Measurements from ENCODE around the gene ANO6.
A peak's percentile ranks its signal among the peaks of the same experiment; 100 is the strongest.

The ANO6 gene

DNA sequence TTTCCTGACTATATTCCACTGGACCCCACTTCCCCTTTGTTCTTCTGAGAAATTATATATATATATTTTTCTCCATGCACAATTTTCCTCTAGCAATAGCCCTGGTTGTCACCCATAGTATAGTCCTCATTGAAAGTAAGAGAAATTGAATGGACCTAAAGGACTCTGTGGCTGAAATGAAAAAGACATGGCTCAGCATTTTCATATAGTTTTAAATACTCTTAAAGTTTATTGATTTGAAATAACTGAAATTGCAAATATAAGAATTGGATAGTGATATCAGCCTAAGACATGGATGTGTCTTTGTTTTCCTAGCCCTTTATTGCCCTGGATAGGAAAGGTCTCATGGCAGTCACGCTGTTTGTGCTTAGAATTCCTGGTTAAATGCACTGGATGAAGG, 113.8 kb downstream of the ANO6 start:
- no peak for TF ChIP-seq CTCF (IDR thresholded peaks at IDR 0.05; ENCODE audit: low read depth, low read length, missing control alignments)
- no peak for DNase-seq (ENCODE audit: extremely low read depth, low read depth)
- no peak overlapping the region for H3K4me3 ChIP-seq (replicated peaks; ENCODE audit: low read depth, low read length)

DNA sequence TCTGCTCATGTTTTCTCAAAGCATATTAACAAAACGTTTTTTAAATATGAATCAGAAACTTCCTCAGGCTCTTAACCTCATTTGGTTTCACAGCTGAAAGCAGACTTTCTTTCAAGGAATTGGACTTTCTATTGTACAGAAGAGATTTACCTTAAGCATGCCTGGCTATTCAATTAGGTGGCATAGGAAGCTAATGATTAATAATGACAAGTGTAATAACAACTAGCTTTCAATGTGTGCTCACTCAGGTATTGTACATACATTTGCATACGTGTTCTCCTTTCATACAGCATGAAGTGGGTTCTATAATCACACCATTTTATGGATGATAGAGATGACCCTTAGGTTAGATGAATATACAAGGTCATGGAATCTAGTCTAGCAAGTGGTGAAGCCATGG, 115.7 kb downstream of the ANO6 start:
- DNase-seq (ENCODE audit: extremely low read depth, low read depth): no peak
- no peak overlapping the region for H3K4me3 ChIP-seq (replicated peaks; ENCODE audit: low read depth, low read length)
- no peak for TF ChIP-seq CTCF (IDR thresholded peaks at IDR 0.05; ENCODE audit: low read depth, low read length, missing control alignments)

GRCh38 chr12:45334396-45334795, 118.5 kb downstream of the ANO6 start:
- no peak for DNase-seq (ENCODE audit: extremely low read depth, low read depth)
- H3K4me3 ChIP-seq (replicated peaks; ENCODE audit: low read depth, low read length): no peak overlapping the region
- TF ChIP-seq CTCF (IDR thresholded peaks at IDR 0.05; ENCODE audit: low read depth, low read length, missing control alignments): no peak

- peak; percentile 88 for DNase-seq (ENCODE audit: extremely low read depth, low read depth)
- no peak for TF ChIP-seq CTCF (IDR thresholded peaks at IDR 0.05; ENCODE audit: low read depth, low read length, missing control alignments)
- no peak overlapping the region for H3K4me3 ChIP-seq (replicated peaks; ENCODE audit: low read depth, low read length)
Observed at GRCh38 chr12:45336331-45336730, 120.4 kb downstream of the ANO6 start.

DNA sequence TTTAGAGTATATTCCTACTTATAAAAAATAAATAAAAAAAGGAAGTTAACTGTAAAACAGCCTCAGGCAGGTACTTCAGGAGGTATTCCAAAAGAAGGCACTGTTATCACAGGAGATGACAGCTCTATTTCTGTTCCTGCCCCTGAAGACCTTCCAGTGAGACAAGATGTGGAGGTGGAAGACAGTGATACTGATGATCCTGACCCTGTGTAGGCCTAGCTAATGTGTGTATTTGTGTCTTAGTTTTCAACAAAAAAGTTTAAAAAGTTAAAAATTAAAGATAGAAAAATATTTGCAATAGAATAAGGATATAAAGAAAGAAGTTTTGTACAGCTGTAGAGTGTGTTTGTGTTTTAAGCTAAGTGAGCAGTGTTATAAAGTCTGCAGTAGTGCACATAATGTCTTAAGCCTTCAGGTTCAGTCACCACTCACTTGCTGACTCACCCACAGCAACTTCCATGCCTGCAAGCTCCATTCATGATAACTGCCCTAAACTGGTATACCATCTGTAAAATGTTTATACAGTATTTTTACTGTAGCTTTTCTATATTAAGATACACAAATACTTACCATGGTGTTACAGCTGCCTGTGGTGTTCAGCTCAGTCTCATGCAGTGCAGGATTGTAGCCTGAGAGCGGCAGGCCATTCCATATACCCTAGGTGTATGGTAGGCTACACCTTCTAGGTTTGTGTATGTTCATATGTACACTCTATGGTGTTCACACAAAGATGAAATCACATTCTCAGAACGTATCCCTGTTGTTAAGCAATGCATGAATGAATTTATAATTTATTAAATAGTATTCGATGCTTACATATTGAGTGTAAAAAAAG, 121.1 kb downstream of the ANO6 start:
- TF ChIP-seq CTCF (IDR thresholded peaks at IDR 0.05; ENCODE audit: low read depth, low read length, missing control alignments): no peak
- no peak overlapping the region for H3K4me3 ChIP-seq (replicated peaks; ENCODE audit: low read depth, low read length)
- DNase-seq (ENCODE audit: extremely low read depth, low read depth): peak; percentile 87

GRCh38 chr12:45337835-45338234, 121.9 kb downstream of the ANO6 start:
- no peak for TF ChIP-seq CTCF (IDR thresholded peaks at IDR 0.05; ENCODE audit: low read depth, low read length, missing control alignments)
- H3K4me3 ChIP-seq (replicated peaks; ENCODE audit: low read depth, low read length): no peak overlapping the region
- no peak for DNase-seq (ENCODE audit: extremely low read depth, low read depth)

DNA sequence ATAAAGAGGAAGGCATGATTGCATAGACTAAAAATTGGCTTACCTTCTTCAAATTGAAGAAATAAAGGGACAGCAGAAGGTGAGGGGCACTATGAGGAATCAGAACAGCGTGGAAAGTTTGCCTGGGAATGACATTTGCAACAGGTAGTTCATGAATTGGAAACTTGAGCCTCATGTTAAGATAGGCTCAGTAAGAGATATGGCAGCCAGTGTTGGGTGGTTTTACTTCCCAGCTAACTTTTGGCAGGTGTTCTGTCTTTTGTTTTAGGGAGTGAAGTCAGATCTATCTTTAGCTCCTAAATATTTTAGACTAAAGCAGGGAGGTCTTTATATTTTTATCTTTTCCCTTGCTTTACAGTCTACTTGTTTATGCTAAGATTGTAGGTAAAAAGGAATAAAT, 122.4 kb downstream of the ANO6 start:
- DNase-seq (ENCODE audit: extremely low read depth, low read depth): no peak
- no peak overlapping the region for H3K4me3 ChIP-seq (replicated peaks; ENCODE audit: low read depth, low read length)
- no peak for TF ChIP-seq CTCF (IDR thresholded peaks at IDR 0.05; ENCODE audit: low read depth, low read length, missing control alignments)
